Upper lobe of left lung (tissue), 6 donors: Measurements from ENCODE around the gene ADCY5. TPM values are rescaled to one million over a fixed set of nuclear protein-coding genes. Genes with fewer than 3 reads are reported as not detected.

Experiments
- ATAC-seq, 2 donors: fragments of 200-7000 bp; cut with Tn5 transposase; one replicate each; pipeline ENCODE4 v1.9.1; 2022; ENCODE audit warnings: mild to moderate bottlenecking in 2 of 2, moderate library complexity in 2 of 2; ENCODE audit not compliant: low FRiP score in 2 of 2
- DNase-seq, 2 donors: peaks; one replicate each; pipeline ENCODE4 v3.0.0-alpha.2; 2019 to 2020
- H3K27ac ChIP-seq, 4 donors: fragments of 200-600 bp; sonication (generic); one replicate each; pipeline ENCODE4 v1.5.1; 2016 to 2019
- H3K27me3 ChIP-seq, 4 donors: fragments of 200-600 bp; sonication (generic); one replicate each; pipeline ENCODE4 v1.5.1; 2017 to 2019
- H3K36me3 ChIP-seq, 4 donors: fragments of 200-600 bp; sonication (generic); one replicate each; pipeline ENCODE4 v1.5.1; 2016 to 2019
- H3K4me1 ChIP-seq, 4 donors: fragments of 200-600 bp; sonication (generic); one replicate each; pipeline ENCODE4 v1.5.1; 2018 to 2019
- H3K4me3 ChIP-seq, 4 donors: fragments of 200-600 bp; sonication (generic); one replicate each; pipeline ENCODE4 v1.5.1; 2017 to 2019; ENCODE audit warnings: mild to moderate bottlenecking in 2 of 4, moderate library complexity in 1 of 4
- H3K9me3 ChIP-seq, 4 donors: fragments of 200-600 bp; sonication (generic); one replicate each; pipeline ENCODE4 v1.5.1; 2018 to 2019
- CTCF ChIP-seq, 6 experiments: fragments of 450-650 bp in 4 of 6; fragments of 200-600 bp in 2 of 6; sonication (generic) in 2 of 6; IDR thresholded peaks; one replicate each; pipeline ENCODE4 v1.5.1; 2016 to 2019; ENCODE audit warnings: antibody characterized with exemption in 6 of 6
- EP300 ChIP-seq, 4 donors: sonication (generic); formaldehyde crosslinking; IDR thresholded peaks; one replicate each; pipeline ENCODE4 v1.5.1; 2017; ENCODE audit warnings: antibody characterized with exemption in 4 of 4, control low read depth in 2 of 4
- POLR2A ChIP-seq, 4 donors: fragments of 450-650 bp; IDR thresholded peaks; one replicate each; pipeline ENCODE4 v1.5.1; 2016 to 2017; ENCODE audit warnings: antibody characterized with exemption in 4 of 4, mild to moderate bottlenecking in 2 of 4
- POLR2AphosphoS5 ChIP-seq, 2 donors: sonication (generic); formaldehyde crosslinking; IDR thresholded peaks; one replicate each; pipeline ENCODE4 v1.5.1; 2017; ENCODE audit warnings: antibody characterized with exemption in 2 of 2
- WGBS, 2 donors: methylation state at CpG; one replicate each; pipeline ENCODE4 v1.1.5; 2017 to 2018; 5-methylcytosine and 5-hydroxymethylcytosine counted together
- total RNA-seq, 6 donors: library from RNA; depleted of rRNA in 4 of 6; stranded (reverse); fragments of >200 nt in 4 of 6; gene quantifications; one replicate each; pipeline versions ENCODE4 v1.1.0 to v1.2.1, GENCODE V29; 2016 to 2021
- donor health status: DM: no; HTN: no; CAD: no; lungs with moderate emphysema.
- donor health status: DM: no; HTN: yes; CAD: no; lungs with severe emphysema.

Gene ADCY5
- total RNA-seq, 6 donors from 2014 or later, result 2.1 to 23.0 (median 3.2) TPM

- no peaks in the 10 kb centered on the region for H3K4me1 ChIP-seq
- WGBS, 2 donors, result 60 to 70% methylated on average over 12 to 14 of the region's 14 CpGs
- no peak for DNase-seq
- no peak for TF ChIP-seq POLR2A (IDR thresholded peaks at IDR 0.05)
- TF ChIP-seq EP300 (IDR thresholded peaks at IDR 0.05), result no peak
- no peak for TF ChIP-seq CTCF (IDR thresholded peaks at IDR 0.05)
- no peak for TF ChIP-seq POLR2AphosphoS5 (IDR thresholded peaks at IDR 0.05)
- no peaks in the 10 kb centered on the region for H3K36me3 ChIP-seq
- no peak overlapping the region for H3K27ac ChIP-seq
- ATAC-seq, result no peak
- H3K4me3 ChIP-seq, result no peak overlapping the region
- H3K27me3 ChIP-seq, result no peaks in the 10 kb centered on the region
- no peaks in the 10 kb centered on the region for H3K9me3 ChIP-seq
Observed at GRCh38 chr3:123335007-123335670, 113.8 kb downstream of the ADCY5 start.

GRCh38 chr3:123334056-123334455 lies 114.8 kb downstream of the ADCY5 start:
- H3K27ac ChIP-seq, result no peak overlapping the region
- DNase-seq (no peak), ATAC-seq (no peak)
- H3K4me3 ChIP-seq, result no peak overlapping the region
- no peaks in the 10 kb centered on the region for H3K9me3 ChIP-seq
- no peaks in the 10 kb centered on the region for H3K4me1 ChIP-seq
- H3K36me3 ChIP-seq, result no peaks in the 10 kb centered on the region
- no peaks in the 10 kb centered on the region for H3K27me3 ChIP-seq
- 84 to 92% methylated on average over 7 of the region's 7 CpGs for WGBS, 2 donors
- TF ChIP-seq EP300 (IDR thresholded peaks at IDR 0.05) (no peak), CTCF (IDR thresholded peaks at IDR 0.05) (no peak), POLR2A (IDR thresholded peaks at IDR 0.05) (no peak), POLR2AphosphoS5 (IDR thresholded peaks at IDR 0.05) (no peak)

GRCh38 chr3:123333401-123333800 lies 115.5 kb downstream of the ADCY5 start:
- Histone ChIP-seq H3K36me3 (no peaks in the 10 kb centered on the region), H3K4me1 (no peaks in the 10 kb centered on the region), H3K9me3 (no peaks in the 10 kb centered on the region), H3K4me3 (no peak overlapping the region), H3K27ac (no peak overlapping the region), H3K27me3 (no peaks in the 10 kb centered on the region)
- DNase-seq (peak in 1 of 2 donors; percentile 72), ATAC-seq (no peak)
- 86 to 88% methylated on average over 8 of the region's 10 CpGs for WGBS, 2 donors
- TF ChIP-seq POLR2A (IDR thresholded peaks at IDR 0.05), result no peak
- no peak for TF ChIP-seq EP300 (IDR thresholded peaks at IDR 0.05)
- no peak for TF ChIP-seq CTCF (IDR thresholded peaks at IDR 0.05)
- TF ChIP-seq POLR2AphosphoS5 (IDR thresholded peaks at IDR 0.05), result no peak

- Histone ChIP-seq H3K4me1 (no peaks in the 10 kb centered on the region), H3K4me3 (no peak overlapping the region), H3K36me3 (no peaks in the 10 kb centered on the region), H3K27ac (no peak overlapping the region), H3K9me3 (no peaks in the 10 kb centered on the region), H3K27me3 (no peaks in the 10 kb centered on the region)
- no peak for ATAC-seq
- TF ChIP-seq POLR2A (IDR thresholded peaks at IDR 0.05), result no peak
- TF ChIP-seq EP300 (IDR thresholded peaks at IDR 0.05), result no peak
- TF ChIP-seq CTCF (IDR thresholded peaks at IDR 0.05), result no peak
- DNase-seq, result peak in 1 of 2 donors; percentile 58
- 69 to 85% methylated on average over 3 to 15 of the region's 15 CpGs for WGBS, 2 donors
Observed at GRCh38 chr3:123332124-123332641, 116.7 kb downstream of the ADCY5 start.

GRCh38 chr3:123331651-123332050 lies 117.2 kb downstream of the ADCY5 start:
- H3K27me3 ChIP-seq, result no peaks in the 10 kb centered on the region
- DNase-seq (no peak), ATAC-seq (no peak)
- H3K9me3 ChIP-seq, result no peaks in the 10 kb centered on the region
- peak overlapping the region in 1 of 4 donors; percentile 17 for H3K27ac ChIP-seq
- 86 to 92% methylated on average over 8 to 9 of the region's 9 CpGs for WGBS, 2 donors
- no peak overlapping the region for H3K4me3 ChIP-seq
- H3K36me3 ChIP-seq, result no peaks in the 10 kb centered on the region
- TF ChIP-seq POLR2A (IDR thresholded peaks at IDR 0.05) (no peak), EP300 (IDR thresholded peaks at IDR 0.05) (no peak), CTCF (IDR thresholded peaks at IDR 0.05) (no peak), POLR2AphosphoS5 (IDR thresholded peaks at IDR 0.05) (no peak)
- no peaks in the 10 kb centered on the region for H3K4me1 ChIP-seq
